Neural cell (in vitro differentiated cells): Measurements from ENCODE around the gene ROCK2. TPM values are rescaled to one million over a fixed set of nuclear protein-coding genes. Genes with fewer than 3 reads are reported as not detected.

Experiments used
- H2AFZ ChIP-seq: fragments of 200-600, 300-800 bp; sonication (generic), shearing (Covaris generic); 2 replicates; pipeline ENCODE4 v1.6.0; 2014; ENCODE audit warnings: low read depth, mild to moderate bottlenecking, antibody characterized with exemption, low read length, moderate library complexity
- H3F3A ChIP-seq: fragments of 200-600 bp; shearing (Covaris generic); 2 replicates; pipeline ENCODE4 v1.6.1; 2016; ENCODE audit warnings: mild to moderate bottlenecking, moderate library complexity, mixed read lengths, antibody characterized with exemption, low read length; ENCODE audit not compliant: insufficient read depth, poor library complexity, severe bottlenecking
- H3K27ac ChIP-seq: fragments of 200-600, 300-800 bp; sonication (generic), shearing (Covaris generic); 2 replicates; pipeline ENCODE4 v1.5.1; 2014; ENCODE audit warnings: mild to moderate bottlenecking, low read length, moderate library complexity
- H3K27me3 ChIP-seq: fragments of 300-800, 200-600 bp; sonication (generic), shearing (Covaris generic); 2 replicates; pipeline ENCODE4 v1.6.0; 2014; ENCODE audit warnings: mild to moderate bottlenecking, low read depth, low read length, moderate library complexity; ENCODE audit not compliant: insufficient read depth
- H3K36me3 ChIP-seq: fragments of 300-800, 200-600 bp; sonication (generic), shearing (Covaris generic); 2 replicates; pipeline ENCODE4 v1.5.1; 2014; ENCODE audit warnings: mild to moderate bottlenecking, antibody characterized with exemption, low read length, moderate library complexity; ENCODE audit not compliant: insufficient read depth
- H3K4me2 ChIP-seq: fragments of 300-800, 200-600 bp; sonication (generic), shearing (Covaris generic); 2 replicates; pipeline ENCODE4 v1.6.0; 2014; ENCODE audit warnings: mild to moderate bottlenecking, low read length
- H3K4me3 ChIP-seq: fragments of 300-800, 200-600 bp; sonication (generic), shearing (Covaris generic); 2 replicates; pipeline ENCODE4 v1.5.1; 2014; ENCODE audit warnings: mild to moderate bottlenecking, low read length, moderate library complexity
- H3K79me2 ChIP-seq: fragments of 200-600 bp; shearing (Covaris generic); replicated peaks from 2 replicates; pipeline ENCODE4 v1.6.0; 2014; ENCODE audit warnings: mild to moderate bottlenecking, low read length, moderate library complexity; ENCODE audit not compliant: insufficient read depth
- H3K9ac ChIP-seq: fragments of 300-800, 200-600 bp; sonication (generic), shearing (Covaris generic); 2 replicates; pipeline ENCODE4 v1.6.1; 2016; ENCODE audit warnings: mild to moderate bottlenecking, low read length, mixed read lengths
- H3K9me2 ChIP-seq: fragments of 200-600 bp; shearing (Covaris generic); 2 replicates; pipeline ENCODE4 v1.6.1; 2016; ENCODE audit warnings: mild to moderate bottlenecking, low read length, mixed read lengths; ENCODE audit not compliant: insufficient read depth
- H3K9me3 ChIP-seq: fragments of 200-600, 300-800 bp; sonication (generic), shearing (Covaris generic); 2 replicates; pipeline ENCODE4 v1.6.1; 2016; ENCODE audit warnings: mild to moderate bottlenecking, mixed run types, low read length, moderate library complexity, mixed read lengths
- H4K20me1 ChIP-seq: fragments of 200-600 bp; shearing (Covaris generic); 2 replicates; pipeline ENCODE4 v1.6.1; 2016; ENCODE audit warnings: mild to moderate bottlenecking, mixed run types; ENCODE audit not compliant: insufficient read depth
- CTCF ChIP-seq: fragments of 450-650 bp; IDR thresholded peaks from 2 replicates; pipeline ENCODE4 v1.5.1; 2014; ENCODE audit warnings: antibody characterized with exemption, mild to moderate bottlenecking, moderate library complexity; ENCODE audit not compliant: poor library complexity, severe bottlenecking
- EP300 ChIP-seq: fragments of 450-650 bp; conservative IDR thresholded peaks from 2 replicates; pipeline ENCODE4 v1.6.1; 2014; ENCODE audit warnings: antibody characterized with exemption, mild to moderate bottlenecking, moderate library complexity; ENCODE audit not compliant: poor library complexity, severe bottlenecking
- EZH2 ChIP-seq: fragments of 200-600, 300-800 bp; shearing (Covaris generic), sonication (generic); IDR thresholded peaks from 2 replicates; pipeline ENCODE4 v1.6.1; 2014; ENCODE audit warnings: antibody characterized with exemption, low read length, borderline replicate concordance, mild to moderate bottlenecking; ENCODE audit not compliant: insufficient read depth, poor library complexity, severe bottlenecking
- MXI1 ChIP-seq: fragments of 450-650 bp; conservative IDR thresholded peaks from 2 replicates; pipeline ENCODE4 v1.6.1; 2014; ENCODE audit warnings: antibody characterized with exemption, mild to moderate bottlenecking; ENCODE audit not compliant: poor library complexity, severe bottlenecking
- POLR2AphosphoS5 ChIP-seq: IDR thresholded peaks from 2 replicates; pipeline ENCODE4 v1.6.1; 2012
- RAD21 ChIP-seq: fragments of 450-650 bp; conservative IDR thresholded peaks from 2 replicates; pipeline ENCODE4 v1.6.1; 2014; ENCODE audit warnings: antibody characterized with exemption, mild to moderate bottlenecking, moderate library complexity
- REST ChIP-seq: IDR thresholded peaks from 2 replicates; pipeline ENCODE4 v1.6.1; 2012; ENCODE audit warnings: borderline replicate concordance
- SMC3 ChIP-seq: fragments of 450-650 bp; conservative IDR thresholded peaks from 2 replicates; pipeline ENCODE4 v1.6.1; 2014; ENCODE audit warnings: antibody characterized with exemption, mild to moderate bottlenecking, moderate library complexity; ENCODE audit not compliant: poor library complexity
- TAF1 ChIP-seq: IDR thresholded peaks from 2 replicates; pipeline ENCODE4 v1.6.1; 2012; ENCODE audit warnings: low read depth
- polyA plus RNA-seq: library from polyadenylated mRNA; depleted of rRNA; stranded (reverse); fragments of >200 nt; gene quantifications from 2 replicates; pipeline ENCODE4 v1.2.3, GENCODE V29; 2014

ROCK2 gene
- polyA plus RNA-seq, 1 donor from 2014 or later = 25.7 TPM

- Histone ChIP-seq H3K9me2 (no peaks in the 10 kb centered on the region), H3K4me2 (no peak overlapping the region), H3F3A (no peaks in the 10 kb centered on the region), H2AFZ (no peak overlapping the region), H3K36me3 (no peaks in the 10 kb centered on the region), H3K4me3 (no peak overlapping the region), H3K79me2 (no peaks in the 10 kb centered on the region), H3K9me3 (no peaks in the 10 kb centered on the region), H3K27me3 (no peaks in the 10 kb centered on the region), H3K27ac (no peak overlapping the region), H3K9ac (no peak overlapping the region), H4K20me1 (no peaks in the 10 kb centered on the region)
- TF ChIP-seq TAF1 (no peak), POLR2AphosphoS5 (no peak), EP300 (no peak), RAD21 (no peak), EZH2 (no peak), MXI1 (no peak), REST (no peak), CTCF (no peak), SMC3 (no peak)
These were observed 175.9 kb downstream of the ROCK2 start for GRCh38 chr2:11168488-11168887.

GRCh38 chr2:11166476-11166875 is 178.0 kb downstream of the ROCK2 start:
- H3K9me3 ChIP-seq = no peaks in the 10 kb centered on the region
- no peak overlapping the region for H3K9ac ChIP-seq
- H3K27me3 ChIP-seq = no peaks in the 10 kb centered on the region

More at GRCh38 chr2:11166476-11166875, 178.0 kb downstream of the ROCK2 start:
- Histone ChIP-seq H3K4me3 (no peak overlapping the region), H4K20me1 (no peaks in the 10 kb centered on the region), H3K9me2 (no peaks in the 10 kb centered on the region), H3K79me2 (no peaks in the 10 kb centered on the region), H3K36me3 (no peaks in the 10 kb centered on the region), H3F3A (no peaks in the 10 kb centered on the region), H3K27ac (no peak overlapping the region), H2AFZ (no peak overlapping the region), H3K4me2 (no peak overlapping the region)
- TF ChIP-seq REST (no peak), RAD21 (no peak), SMC3 (no peak), TAF1 (no peak), MXI1 (no peak), EP300 (no peak), POLR2AphosphoS5 (no peak), EZH2 (no peak), CTCF (no peak)
